GM19463 (cell line): ENCODE data around the gene RAB25.
"Not testable (repeated sequence)": the region's sequence is repeated elsewhere in the genome, so short reads cannot be mapped to it uniquely, and the experiment has no call there.

Source experiments
- ATAC-seq: cut with Tn5 transposase; IDR thresholded peaks from one replicate; pipeline ENCODE4 v1.9.1; 2021; ENCODE audit warnings: mild to moderate bottlenecking, moderate library complexity; ENCODE audit not compliant: unreplicated experiment

RAB25 gene

GRCh38 chr1:156060937-156061636, at the start of gene RAB25:
RAB25 (plus strand) TSS chr1:156061160; CDS start chr1:156061401, 241 bp downstream.
- ATAC-seq: no peak

DNA sequence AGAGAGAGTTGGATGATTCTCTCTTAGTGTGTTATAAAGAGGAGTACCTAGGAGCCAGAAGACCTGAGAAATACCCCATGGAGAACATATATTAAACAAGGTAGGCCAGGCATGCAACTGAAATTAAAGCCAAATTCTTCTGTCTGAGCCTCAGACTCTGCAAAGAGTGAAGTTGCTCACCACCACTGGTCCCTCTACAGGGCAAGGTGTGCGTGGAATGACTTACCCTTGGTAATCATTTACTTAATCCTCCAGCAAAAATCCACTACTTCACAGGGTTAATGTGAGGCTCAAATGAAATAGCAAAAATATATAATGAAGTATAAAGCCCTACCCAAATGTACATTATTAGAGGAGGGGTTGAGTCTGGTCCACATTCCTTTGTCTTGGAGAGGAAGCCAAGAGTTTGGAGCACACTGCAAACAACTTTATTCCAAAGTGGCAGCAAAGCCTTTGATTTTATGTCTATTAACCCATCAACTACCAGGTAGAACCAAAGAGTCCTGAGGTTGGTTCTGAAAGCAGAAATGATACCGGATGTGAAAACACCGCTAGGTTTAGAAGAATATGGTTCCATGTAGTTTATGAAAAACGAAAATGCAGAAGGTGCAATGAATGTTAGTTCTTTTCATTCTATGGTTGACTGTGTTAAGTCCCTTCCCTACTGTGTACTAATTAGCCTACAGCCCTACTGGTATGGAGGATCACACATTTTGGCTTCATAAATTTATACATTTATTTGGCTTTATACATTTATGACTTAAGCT, 48.7 kb upstream of the RAB25 start:
- ATAC-seq: peak; percentile 80

DNA sequence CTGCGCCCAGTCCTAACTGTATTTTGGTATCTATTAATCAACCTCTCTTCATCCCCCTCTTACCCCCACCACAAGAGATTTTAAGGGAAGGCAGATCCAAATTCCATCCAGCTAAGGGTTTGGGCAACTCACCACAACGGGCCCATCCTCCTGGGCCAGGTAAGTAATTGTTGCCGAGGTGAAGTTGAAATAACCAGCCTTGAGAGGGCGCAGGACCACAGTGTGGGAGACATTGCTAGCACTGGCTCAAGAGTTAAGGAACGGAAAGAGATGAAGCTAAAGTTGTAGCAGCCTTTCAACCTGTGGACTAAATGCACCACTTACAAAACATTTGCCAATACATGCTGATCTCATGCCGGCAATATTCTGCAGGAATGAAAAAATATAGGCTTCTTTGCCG, 46.1 kb upstream of the RAB25 start:
- ATAC-seq: no peak

DNA sequence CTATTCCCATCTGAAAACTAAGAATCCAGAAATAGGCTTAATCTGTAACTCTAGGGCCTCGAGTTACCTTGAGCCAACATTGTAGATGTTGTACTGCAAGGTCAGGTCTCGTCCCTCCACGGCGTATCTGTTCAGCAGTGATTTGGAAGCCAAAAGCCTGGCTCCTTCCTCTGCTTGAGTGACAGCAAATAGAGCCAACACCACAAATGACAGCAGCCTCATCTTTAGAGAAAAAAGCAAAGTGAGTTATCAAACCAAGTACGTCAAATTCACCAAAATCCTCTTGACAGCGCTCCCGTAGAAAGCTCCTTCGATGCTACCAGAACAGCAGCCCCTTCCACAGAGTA, 41.0 kb upstream of the RAB25 start:
- no peak for ATAC-seq

- ATAC-seq: peak; percentile 98
Measured at GRCh38 chr1:156020293-156021092, 40.5 kb upstream of the RAB25 start, which contains the start of gene SSR2. SSR2 (minus strand) TSS chr1:156020951; CDS start chr1:156020167, 784 bp downstream.

GRCh38 chr1:156021093-156021428, 39.9 kb upstream of the RAB25 start:
- ATAC-seq: no peak

DNA sequence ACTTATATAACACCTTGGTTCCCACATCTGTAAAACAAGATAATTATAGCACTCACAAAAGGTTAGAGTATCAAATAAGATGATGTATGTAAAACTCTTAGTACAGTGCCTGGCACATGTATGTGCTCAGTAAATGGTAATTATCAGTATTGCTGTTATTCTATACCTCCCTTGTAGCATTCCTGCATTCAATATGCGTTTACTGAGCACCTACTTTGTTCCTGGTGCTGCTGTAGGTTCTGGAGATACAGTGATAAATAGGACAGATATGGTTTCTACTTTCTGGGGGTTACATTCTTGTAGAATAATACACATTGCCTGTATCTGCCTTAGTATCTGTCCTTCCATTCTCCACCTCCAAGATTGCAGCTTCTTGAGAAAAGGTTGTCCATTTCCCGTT, 39.0 kb upstream of the RAB25 start:
- no peak for ATAC-seq

DNA sequence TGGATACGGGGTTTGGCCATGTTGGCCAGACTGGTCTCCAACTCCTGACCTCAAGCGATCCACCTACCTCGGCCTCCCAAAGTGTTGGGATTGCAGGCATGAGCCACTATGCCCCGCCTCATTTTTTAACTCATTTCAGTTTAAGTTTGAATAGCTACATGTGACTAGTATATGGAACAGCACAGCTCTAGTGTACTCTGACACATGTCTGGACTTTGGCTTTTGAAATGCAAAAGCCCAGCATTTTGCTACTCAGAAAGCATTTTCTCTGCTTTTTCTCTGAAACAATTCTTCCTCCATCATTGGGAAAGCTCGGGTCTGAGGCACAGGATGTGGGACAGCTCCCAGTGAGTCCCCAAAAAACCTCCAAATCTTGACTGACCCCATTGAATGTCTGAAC, 36.2 kb upstream of the RAB25 start:
- ATAC-seq: no peak

DNA sequence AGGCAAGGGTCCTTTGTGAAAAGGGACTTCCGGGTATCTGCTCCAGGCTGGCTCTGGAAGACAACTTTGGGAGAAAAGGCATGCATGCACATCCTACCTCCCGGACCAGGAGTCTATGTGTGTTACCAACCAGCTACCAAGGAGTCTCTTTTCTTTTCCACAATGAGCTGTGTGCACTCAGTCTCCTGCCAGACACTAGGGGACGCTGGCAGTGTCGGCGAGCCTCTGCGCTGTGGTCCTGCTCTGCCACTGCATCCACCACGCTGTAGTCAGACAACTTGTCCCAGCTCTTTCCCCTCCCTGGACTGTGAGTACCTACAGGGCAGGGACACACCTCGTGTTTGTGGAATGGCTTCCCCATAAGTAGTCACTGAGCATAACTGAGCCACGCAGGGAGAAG, 35.1 kb upstream of the RAB25 start:
- ATAC-seq: peak; percentile 54

GRCh38 chr1:156026588-156026987, 34.4 kb upstream of the RAB25 start:
- no peak for ATAC-seq

DNA sequence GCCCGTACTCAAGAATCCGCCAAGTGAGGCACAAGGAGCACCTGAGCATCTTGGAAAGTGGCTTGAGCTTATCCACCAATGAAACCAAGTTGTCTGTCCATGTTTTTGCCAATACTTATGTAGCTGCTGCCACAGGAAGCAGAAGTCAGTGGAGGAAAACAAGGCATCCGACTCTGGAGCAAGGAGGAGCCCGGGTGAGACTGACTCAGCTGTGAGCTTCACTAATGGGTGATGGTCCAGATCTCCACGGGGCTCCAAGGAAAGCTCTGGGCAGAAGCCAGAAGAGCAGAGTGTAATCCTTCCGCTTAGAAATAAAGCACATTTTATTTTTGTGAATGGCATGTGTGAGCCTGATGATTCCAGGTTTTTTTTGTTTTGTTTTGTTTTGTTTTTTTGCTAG, 27.9 kb upstream of the RAB25 start:
- ATAC-seq: no peak

- ATAC-seq: not testable (repeated sequence)
Measured at GRCh38 chr1:156034991-156035390, 26.0 kb upstream of the RAB25 start.

GRCh38 chr1:156042828-156043227, 18.1 kb upstream of the RAB25 start:
- no peak for ATAC-seq

- no peak for ATAC-seq
Measured at GRCh38 chr1:156045076-156045475, 15.9 kb upstream of the RAB25 start.

- no peak for ATAC-seq
Measured at GRCh38 chr1:156048663-156049258, 12.2 kb upstream of the RAB25 start.

DNA sequence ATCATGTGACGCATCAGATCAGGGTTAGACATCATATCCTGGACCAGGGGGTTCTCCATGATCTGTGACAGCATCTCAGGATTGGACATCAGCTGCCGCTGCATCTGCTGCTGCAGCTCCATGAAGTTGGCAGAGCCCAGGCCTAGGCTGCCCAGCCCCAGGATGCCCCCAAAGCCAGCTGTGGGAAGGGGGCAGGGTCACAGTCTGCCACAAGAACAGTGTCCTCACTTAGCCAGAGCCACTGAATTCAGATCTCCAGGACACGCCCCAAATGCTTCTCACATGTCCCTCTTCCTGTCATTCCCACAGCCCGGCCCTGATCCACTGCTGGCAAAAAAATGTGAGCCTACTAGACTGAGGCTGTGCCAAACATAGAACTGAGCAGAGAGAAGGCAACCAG, 10.6 kb upstream of the RAB25 start:
- ATAC-seq: no peak

- ATAC-seq: no peak
Measured at GRCh38 chr1:156051011-156051725, 9.8 kb upstream of the RAB25 start.

- no peak for ATAC-seq
Measured at GRCh38 chr1:156052862-156053767, 7.8 kb upstream of the RAB25 start.

- peak; percentile 46 for ATAC-seq
Measured at GRCh38 chr1:156053768-156054499, 7.0 kb upstream of the RAB25 start, which contains the start of gene UBQLN4. UBQLN4 (minus strand) TSS chr1:156053798; CDS start chr1:156053701, 97 bp downstream.
